Thoracic aorta (tissue), 2 donors: ENCODE data around the gene BSG. TPM values are rescaled to one million over a fixed set of nuclear protein-coding genes. Genes with fewer than 3 reads are reported as not detected.
A peak's percentile ranks its signal among the peaks of the same experiment; 100 is the strongest.

Experiments used
- ATAC-seq: fragments of 150-250 bp; one replicate; pipeline ENCODE4 v1.8.0; 2017; ENCODE audit warnings: low read depth; ENCODE audit not compliant: insufficient number of reproducible peaks, low FRiP score
- DNase-seq: peaks from one replicate; pipeline ENCODE4 v3.0.0-alpha.2; 2020; ENCODE audit warnings: low spot score
- H3K27ac ChIP-seq, 2 donors: fragments of 200-600 bp; sonication (generic); 1 replicate in 1 of 2; 2 replicates in 1 of 2; pipeline ENCODE4 v1.5.1; 2016; ENCODE audit warnings: mild to moderate bottlenecking in 2 of 2, moderate library complexity in 2 of 2
- H3K27me3 ChIP-seq: fragments of 200-600 bp; sonication (generic); replicated peaks from 2 replicates; pipeline ENCODE4 v1.6.0; 2016; ENCODE audit warnings: mild to moderate bottlenecking; ENCODE audit not compliant: insufficient read depth
- H3K36me3 ChIP-seq: fragments of 200-600 bp; sonication (generic); one replicate; pipeline ENCODE4 v1.5.1; 2016
- H3K4me1 ChIP-seq, 2 donors: fragments of 200-600 bp; sonication (generic); 1 replicate in 1 of 2; 2 replicates in 1 of 2; pipeline versions ENCODE4 v1.5.1 to v1.6.0; 2016; ENCODE audit warnings: low read depth in 2 of 2, mild to moderate bottlenecking in 1 of 2; ENCODE audit not compliant: control insufficient read depth in 1 of 2
- H3K4me3 ChIP-seq: fragments of 200-600 bp; sonication (generic); 2 replicates; pipeline ENCODE4 v1.5.1; 2016; ENCODE audit warnings: mild to moderate bottlenecking
- H3K9me3 ChIP-seq: fragments of 200-600 bp; sonication (generic); 2 replicates; pipeline ENCODE4 v1.5.1; 2016
- total RNA-seq, 2 donors: library from RNA; depleted of rRNA; stranded (reverse); fragments of >200 nt; gene quantifications; one replicate each; pipeline versions ENCODE4 v1.1.0 to v1.2.3, GENCODE V29; 2016
- TF ChIP-seq, protein P1 (sequence below): fragments of 200-600 bp; sonication (generic); IDR thresholded peaks from one replicate; pipeline ENCODE4 v1.5.1; 2019; ENCODE audit warnings: antibody characterized with exemption

Gene BSG
- total RNA-seq, 2 donors from 2014 or later: 344 to 575 TPM

DNA sequence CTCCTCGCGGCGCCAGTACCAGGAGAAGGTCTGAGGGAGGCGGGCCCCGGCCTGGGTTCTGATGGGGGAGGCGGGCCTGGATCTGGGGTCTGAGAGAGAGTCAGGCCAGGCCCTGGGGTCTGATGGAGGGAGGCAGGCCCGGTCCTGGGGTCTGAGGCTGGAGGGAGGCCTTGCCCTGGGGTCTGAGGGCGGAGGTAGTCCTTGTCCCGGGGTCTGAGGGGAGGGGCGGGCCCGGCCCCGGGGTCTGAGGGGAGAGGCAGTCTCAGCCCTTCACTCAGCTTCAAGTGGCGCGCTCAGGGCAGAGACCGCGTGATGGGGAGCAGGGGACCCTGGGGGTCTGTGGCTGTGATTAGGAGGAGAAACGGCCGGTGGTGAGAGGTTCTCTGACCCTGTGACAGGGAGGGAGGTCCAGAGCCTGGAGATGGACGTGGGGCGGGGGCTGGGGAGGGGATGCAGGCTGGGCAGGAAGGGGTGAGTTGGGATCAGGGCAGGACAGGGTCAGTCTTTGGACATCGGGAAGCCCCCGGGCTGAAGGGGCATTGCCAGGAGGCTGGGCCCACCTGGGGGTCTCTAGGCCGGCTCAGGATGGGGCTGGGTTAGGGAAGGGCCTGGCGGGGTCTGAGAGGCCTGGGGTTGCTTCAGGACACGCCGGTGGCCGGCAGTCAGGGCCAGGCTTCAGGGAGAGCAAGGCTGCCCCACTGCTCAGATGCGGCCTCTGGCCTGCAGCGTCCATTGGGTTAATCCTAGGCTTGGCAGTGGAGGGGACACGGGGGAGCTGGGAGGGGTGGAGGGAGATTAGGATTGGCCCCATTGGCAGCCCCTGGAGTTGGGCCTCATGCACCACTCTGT is 36.0 kb downstream of the BSG start:
- Histone ChIP-seq H3K4me3 (no peak overlapping the region), H3K36me3 (no peaks in the 10 kb centered on the region), H3K27ac (no peak overlapping the region), H3K9me3 (no peaks in the 10 kb centered on the region), H3K27me3 (no peaks in the 10 kb centered on the region), H3K4me1 (no peaks in the 10 kb centered on the region)
- DNase-seq: no peak
- no peak for ATAC-seq
- TF ChIP-seq, protein P1, sequence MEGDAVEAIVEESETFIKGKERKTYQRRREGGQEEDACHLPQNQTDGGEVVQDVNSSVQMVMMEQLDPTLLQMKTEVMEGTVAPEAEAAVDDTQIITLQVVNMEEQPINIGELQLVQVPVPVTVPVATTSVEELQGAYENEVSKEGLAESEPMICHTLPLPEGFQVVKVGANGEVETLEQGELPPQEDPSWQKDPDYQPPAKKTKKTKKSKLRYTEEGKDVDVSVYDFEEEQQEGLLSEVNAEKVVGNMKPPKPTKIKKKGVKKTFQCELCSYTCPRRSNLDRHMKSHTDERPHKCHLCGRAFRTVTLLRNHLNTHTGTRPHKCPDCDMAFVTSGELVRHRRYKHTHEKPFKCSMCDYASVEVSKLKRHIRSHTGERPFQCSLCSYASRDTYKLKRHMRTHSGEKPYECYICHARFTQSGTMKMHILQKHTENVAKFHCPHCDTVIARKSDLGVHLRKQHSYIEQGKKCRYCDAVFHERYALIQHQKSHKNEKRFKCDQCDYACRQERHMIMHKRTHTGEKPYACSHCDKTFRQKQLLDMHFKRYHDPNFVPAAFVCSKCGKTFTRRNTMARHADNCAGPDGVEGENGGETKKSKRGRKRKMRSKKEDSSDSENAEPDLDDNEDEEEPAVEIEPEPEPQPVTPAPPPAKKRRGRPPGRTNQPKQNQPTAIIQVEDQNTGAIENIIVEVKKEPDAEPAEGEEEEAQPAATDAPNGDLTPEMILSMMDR: no peak

DNA sequence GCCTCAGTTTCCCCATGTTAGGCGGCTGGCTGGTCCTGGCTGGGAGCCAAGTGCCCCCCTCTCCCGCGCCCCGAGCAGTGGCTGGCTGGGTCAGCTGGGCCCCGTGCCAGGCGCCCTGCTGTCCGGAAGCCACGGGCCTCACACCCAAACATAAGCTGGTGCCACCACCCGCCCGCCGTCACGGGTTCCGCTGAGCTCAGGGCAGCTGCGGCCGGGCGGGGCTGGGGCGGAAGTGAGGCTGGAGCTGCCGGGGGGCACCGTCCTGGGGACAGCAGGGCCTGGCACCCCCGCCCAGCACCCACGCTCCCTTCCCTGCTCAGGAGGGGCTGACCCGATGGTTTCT is 36.6 kb downstream of the BSG start:
- TF ChIP-seq, protein P1: no peak
- DNase-seq: no peak
- ATAC-seq: no peak

DNA sequence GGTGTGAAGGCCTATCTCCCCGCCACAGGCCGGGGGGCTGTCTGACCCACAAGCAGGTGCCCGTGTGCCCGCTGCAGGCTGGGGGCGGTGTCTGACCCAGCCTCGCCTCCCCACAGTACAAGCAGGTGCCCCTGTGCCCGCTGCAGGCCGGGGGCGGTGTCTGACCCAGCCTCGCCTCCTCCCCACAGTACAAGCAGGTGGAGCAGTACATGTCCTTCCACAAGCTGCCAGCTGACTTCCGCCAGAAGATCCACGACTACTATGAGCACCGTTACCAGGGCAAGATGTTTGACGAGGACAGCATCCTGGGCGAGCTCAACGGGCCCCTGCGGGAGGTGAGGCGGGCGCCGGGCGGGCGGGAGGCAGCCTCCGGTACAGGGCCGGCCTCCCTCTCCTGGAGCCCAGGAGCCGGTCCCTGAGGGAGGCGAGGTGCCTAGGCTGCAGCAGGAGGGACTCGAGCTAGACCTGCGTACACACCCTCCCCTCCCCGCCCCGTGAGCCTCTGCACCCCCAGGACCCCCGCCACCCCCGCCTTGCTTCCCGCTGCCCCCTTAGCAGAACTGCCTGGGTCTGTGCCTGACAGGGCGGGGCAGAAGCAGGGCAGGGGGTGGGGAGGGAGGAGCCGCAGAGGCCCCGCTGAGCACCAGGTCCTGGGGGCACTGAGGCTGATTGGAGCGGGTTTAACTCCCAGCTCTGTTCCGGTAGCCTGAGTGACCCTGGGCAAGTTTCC is 37.8 kb downstream of the BSG start:
- no peaks in the 10 kb centered on the region for H3K9me3 ChIP-seq
- TF ChIP-seq, protein P1: no peak
- H3K27ac ChIP-seq: no peak overlapping the region
- DNase-seq: no peak
- no peak for ATAC-seq
- no peaks in the 10 kb centered on the region for H3K27me3 ChIP-seq
- H3K36me3 ChIP-seq: no peaks in the 10 kb centered on the region
- no peaks in the 10 kb centered on the region for H3K4me1 ChIP-seq
- H3K4me3 ChIP-seq: peak overlapping the region; percentile 32

More for the DNA sequence above, 36.6 kb downstream of the BSG start:
- Histone ChIP-seq H3K4me3 (no peak overlapping the region), H3K36me3 (no peaks in the 10 kb centered on the region), H3K9me3 (no peaks in the 10 kb centered on the region), H3K4me1 (no peaks in the 10 kb centered on the region), H3K27ac (no peak overlapping the region), H3K27me3 (no peaks in the 10 kb centered on the region)

DNA sequence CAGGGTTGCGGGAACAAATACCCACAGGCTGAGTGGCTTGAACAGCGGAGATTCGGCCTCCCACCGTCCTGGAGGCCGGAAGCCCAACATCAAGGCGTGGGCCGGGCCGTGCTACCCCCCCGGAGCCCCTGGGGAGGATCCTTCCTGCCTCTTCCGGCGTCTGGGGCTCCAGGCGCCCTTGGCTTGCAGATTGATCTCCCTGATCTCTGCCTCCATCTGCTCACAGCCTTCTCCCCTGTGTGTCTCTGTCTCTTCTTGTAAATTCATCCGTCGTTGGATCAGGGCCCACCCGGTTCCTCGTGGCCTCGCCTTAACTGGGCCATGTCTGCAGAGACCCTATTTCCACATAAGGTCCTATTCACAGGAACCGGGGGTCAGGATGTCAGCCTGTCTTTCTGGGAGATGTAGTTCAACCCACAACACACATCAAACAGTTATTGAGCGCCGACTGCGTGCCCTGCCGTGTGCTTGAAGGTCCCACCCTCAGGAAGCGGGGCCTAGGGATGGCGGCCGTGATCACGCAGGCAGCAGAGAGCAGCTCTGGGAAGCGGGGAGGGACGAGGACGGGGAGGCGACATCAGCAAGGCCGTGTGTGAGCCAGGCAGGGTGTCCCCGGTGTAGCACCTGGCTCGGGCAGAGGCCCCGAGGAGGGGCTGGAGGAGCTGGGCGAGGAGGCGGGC is 38.5 kb downstream of the BSG start:
- DNase-seq (no peak), ATAC-seq (no peak)
- no peaks in the 10 kb centered on the region for H3K27me3 ChIP-seq
- TF ChIP-seq, protein P1: no peak
- H3K9me3 ChIP-seq: no peaks in the 10 kb centered on the region
- no peak overlapping the region for H3K27ac ChIP-seq
- H3K4me3 ChIP-seq: peak overlapping the region; percentile 32
- no peaks in the 10 kb centered on the region for H3K4me1 ChIP-seq
- no peaks in the 10 kb centered on the region for H3K36me3 ChIP-seq

DNA sequence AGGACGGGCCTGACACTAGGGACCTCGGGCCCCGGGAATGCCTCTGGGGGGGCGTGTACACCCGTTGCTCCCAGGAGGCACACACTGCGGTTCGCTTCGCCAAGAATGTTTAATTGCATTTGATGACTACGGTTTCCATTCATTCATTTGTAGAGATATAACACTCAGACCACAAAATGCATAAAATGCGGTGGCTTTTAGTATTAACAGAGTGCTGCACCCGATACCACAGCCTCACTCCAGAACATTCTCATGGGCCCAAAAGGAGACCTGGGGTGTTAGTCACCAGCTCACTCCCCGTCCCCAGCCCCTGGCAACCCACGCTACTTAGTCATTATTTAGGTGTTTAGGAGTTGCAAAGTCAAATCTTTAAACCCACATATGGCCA is 39.1 kb downstream of the BSG start:
- no peak for ATAC-seq
- Histone ChIP-seq H3K4me1 (no peaks in the 10 kb centered on the region), H3K27ac (no peak overlapping the region), H3K27me3 (no peaks in the 10 kb centered on the region), H3K36me3 (no peaks in the 10 kb centered on the region), H3K9me3 (no peaks in the 10 kb centered on the region), H3K4me3 (no peak overlapping the region)
- TF ChIP-seq, protein P1: no peak
- no peak for DNase-seq
